Endometrial microvascular endothelial cells (primary cell): ENCODE results near the gene TGFBR3. TPM values are rescaled to one million over a fixed set of nuclear protein-coding genes. Genes with fewer than 3 reads are reported as not detected.

ENCODE experiments used
- in situ Hi-C: cut with HindIII; loops from 2 replicates; pipeline ENCODE4 v1.10.0; 2017; ENCODE audit warnings: low sequenced_read_pairs, low pct_unique_long_range_greater_than_20kb; ENCODE audit errors: inconsistent ontology term
- total RNA-seq: library from RNA; depleted of rRNA; stranded (reverse); fragments of >200 nt; gene quantifications from one replicate; pipeline ENCODE4 v1.2.3, GENCODE V29; 2015; ENCODE audit errors: inconsistent ontology term

TGFBR3 gene
- total RNA-seq, 1 donor from 2014 or later: 17.8 TPM

DNA sequence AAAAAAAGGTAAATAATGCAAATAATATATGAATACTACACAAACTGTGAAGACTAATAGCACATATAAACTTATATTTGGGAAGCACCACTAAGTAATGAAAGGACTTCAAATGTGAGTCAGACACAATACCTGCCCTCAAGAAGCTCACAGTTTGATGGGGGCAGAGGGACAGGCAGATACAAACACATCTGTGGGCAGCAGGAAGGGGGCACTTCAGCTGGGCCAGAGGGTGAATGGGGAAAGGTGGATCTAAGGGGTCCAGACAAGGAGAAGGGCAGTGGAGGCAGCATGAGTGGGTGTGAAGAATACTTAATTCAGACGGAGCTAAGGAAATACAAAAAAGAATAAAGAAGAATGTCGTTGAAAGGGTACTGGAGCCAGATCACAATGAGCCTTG, 114.2 kb downstream of the TGFBR3 start:
- in situ Hi-C loops: no loop called here

DNA sequence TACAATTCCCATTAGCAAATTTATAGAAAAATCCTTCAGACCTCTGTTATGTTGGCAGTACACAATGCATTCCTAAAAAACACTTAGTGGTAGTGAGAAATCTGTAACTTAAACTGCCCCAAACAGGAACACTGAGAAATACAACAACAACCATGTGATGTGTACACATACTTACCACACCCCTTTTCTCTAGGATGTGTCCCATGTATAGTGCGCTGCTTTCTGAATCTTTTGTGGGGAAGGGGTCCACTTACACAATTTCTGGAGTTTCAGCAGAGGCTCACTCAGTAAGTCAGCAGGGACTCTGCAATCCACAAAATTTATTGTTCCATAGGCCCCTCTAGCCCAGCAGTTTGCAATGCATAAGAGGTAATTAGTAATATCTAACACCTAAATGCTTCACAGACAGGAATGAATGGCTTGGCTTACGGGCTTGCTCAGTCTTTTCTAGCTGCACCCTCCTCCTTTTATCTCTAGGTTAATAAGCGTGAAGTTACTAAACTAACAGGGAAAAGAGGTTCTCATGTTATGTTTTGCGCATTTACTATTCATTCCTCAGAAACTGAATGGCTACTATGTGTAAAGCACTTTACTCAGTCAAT, 115.2 kb downstream of the TGFBR3 start:
- in situ Hi-C loops: no loop called here

DNA sequence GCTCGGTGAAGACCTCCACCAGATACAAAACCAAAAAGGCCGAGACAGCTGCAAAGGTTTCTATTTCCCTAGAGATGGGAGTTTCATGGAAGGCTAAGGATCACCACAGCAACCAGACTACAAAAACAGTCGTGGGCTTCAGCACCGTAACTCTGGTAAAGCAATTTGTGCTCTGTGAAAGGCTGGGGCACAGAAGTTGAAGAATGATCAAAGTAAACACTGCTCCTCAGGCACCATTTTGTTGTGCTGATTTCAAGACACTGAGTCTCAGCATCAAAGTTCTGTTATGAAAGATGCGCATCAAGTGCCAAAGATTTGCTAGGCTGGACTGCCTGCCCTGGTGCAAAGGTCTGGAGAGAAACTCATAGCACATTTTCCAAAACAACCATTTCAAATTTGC, 116.2 kb downstream of the TGFBR3 start:
- in situ Hi-C loops: no loop called here

DNA sequence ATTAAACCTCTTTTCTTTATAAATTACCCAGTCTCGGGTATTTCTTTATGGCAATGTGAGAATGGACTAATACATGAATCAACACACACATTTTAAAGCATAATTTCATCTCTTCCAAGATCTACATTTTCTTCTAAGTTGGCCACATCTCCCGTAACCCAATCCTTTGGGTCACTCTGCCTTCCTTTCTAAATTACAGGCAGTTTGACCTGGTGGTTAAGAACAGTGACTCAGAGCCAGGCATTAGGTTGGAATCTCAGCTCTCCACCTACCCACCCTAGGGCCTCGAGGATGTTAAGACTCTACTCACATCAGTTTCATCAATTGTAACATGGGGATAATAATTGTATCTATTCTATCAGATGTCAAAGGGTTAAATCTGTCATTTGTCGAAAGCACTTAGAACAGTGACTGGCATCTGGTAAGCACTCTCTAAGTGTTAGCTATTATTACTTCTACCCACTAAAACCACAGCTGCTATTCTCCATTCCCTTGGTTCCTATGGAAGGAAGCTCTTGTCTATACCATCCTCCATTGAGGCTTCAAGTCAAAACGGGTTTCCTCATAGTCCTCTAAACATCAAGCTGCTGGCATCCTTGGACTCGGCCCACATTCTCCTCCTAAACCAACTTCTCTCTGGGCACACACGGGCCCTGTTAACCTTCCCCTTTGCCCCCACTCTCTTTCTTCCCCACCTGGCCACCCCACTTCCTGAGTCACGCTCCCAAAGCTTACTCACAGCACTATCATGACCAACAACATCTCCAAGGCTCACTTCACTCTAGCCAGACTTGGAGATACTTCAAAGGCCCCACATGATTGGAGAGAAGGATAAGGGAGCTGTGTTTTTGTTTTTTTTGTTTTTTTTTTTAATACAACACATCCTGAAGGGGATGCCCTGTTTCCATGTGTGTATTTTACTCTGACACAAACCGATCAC, 116.9 kb downstream of the TGFBR3 start:
- in situ Hi-C loops: no loop called here

DNA sequence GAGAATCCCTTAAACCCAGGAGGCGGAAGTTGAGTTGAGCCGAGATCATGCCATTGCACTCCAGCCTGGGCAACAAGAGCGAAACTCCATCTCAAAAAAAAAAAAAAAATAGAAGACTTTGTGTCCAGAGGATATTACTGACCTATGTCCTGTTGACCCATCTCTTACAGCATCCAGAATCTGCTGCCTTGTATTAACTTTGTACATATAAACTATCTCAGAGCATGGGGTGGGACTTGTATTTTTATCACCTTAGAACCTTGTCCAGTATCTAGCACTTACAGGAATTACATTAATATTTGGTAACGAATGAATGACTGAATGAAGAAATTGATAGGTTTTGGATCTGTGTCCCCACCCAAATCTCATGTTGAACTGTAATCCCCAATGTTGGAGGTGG, 117.8 kb downstream of the TGFBR3 start:
- in situ Hi-C loops: no loop called here

DNA sequence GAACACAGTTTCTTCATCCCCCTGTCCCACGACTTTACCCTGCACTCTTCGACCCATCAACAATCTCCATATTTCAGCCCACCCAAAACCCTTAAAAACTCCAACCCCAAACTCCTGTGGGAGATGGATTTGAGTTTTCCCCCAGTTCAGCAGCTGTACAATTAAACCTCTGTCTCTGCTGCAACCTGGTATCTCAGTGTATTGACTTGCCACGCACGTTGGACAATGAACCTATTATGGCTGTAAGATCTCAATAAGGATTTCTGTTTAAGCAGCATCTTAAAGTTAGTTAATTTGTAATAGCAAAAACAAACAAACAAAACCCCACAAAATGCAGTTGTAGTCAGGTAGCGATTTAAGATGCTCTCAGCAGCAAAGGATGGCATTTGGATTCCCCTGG, 119.1 kb downstream of the TGFBR3 start:
- in situ Hi-C loops: no loop called here

DNA sequence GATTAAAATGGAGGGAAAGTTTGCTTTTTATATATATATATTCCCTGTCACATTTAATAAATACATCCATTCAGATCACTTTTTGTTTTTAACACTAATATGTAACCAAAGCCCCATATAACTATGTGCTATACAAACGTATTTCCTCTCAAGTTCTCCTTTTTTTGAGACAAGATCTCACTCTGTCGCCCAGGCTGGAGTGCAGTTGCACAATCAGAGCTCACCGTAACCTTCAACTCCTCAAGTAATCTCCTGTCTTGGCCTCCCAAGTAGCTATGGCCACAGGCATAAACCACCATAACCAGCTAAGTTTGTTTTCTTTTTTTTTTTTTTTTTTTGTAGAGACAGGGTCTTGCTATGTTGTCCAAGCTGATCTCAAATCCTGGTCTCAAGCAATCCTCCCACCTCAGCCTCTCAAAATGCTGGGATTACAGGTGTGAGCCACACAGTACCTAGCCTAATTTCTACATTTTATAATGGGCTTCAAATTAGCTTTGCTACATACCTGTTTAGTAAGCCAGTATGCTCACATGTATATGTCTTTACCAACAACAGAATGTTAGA, 120.0 kb downstream of the TGFBR3 start:
- in situ Hi-C loops: no loop called here

DNA sequence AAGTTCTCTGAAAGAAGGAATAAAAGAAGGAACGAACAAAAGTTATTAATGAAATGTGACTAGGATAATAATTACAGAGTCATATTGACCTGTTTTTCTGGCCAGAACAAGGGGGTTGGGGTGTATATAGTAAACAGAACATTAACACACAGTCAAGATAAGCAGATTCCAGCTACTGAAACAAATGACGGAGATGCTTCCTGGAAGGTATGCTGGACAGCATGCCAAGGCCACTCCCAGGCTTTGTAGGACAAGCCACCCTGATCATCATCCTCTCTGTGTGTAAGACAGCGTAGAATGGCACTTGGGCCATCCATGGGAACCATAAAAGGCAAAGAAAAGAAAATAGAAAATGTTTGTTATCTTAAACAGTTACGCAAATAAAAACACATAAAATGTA, 120.7 kb downstream of the TGFBR3 start:
- in situ Hi-C loops: no loop called here

DNA sequence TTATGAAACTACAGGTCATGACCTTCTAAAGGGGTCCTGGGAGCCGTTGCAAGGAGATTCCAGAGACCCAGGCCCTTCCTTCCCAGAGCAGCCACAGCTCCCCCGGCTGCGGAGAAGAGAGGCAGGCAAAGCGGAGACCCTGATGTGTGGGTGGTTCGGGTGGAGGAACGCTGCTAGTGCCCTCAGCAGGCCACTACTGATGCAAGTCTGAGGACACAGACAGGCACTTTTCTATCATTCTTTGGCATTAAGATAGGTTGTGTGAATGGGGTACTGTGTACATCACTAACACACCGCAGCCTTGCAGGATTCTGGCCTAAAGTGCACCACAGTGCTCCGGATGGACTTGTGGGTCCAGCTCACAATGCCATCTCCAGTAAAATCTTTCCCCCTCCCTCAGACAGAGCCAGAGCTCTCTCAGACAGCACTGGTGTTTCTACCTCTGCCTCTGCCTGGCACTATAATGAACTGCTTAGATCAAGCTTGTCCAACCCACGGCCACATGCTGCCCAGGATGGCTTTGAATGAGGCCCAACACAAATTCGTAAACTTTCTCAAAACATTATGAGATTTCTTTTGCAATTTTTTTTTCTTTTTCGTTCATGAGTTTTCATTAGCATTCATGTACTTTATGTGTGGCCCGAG, 121.4 kb downstream of the TGFBR3 start:
- in situ Hi-C loops: no loop called here

DNA sequence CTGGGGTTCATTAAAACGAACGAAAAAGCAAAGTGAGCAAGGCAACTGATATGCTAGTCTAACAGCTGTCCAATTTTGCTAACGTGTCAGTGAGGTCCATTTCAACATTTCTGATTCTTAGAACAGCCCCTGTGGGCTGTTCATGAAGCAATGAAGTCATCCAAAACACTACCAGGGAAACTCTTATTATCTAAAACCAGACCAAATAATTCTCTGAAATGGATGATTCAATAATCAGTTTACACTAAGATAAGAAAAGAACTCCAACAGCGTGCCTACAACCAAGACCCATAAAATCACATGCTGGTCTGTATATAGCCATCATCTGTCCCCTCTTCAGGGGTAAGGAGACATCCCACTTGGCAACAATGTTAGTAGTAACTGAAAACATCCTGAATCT, 122.7 kb downstream of the TGFBR3 start:
- in situ Hi-C loops: no loop called here

DNA sequence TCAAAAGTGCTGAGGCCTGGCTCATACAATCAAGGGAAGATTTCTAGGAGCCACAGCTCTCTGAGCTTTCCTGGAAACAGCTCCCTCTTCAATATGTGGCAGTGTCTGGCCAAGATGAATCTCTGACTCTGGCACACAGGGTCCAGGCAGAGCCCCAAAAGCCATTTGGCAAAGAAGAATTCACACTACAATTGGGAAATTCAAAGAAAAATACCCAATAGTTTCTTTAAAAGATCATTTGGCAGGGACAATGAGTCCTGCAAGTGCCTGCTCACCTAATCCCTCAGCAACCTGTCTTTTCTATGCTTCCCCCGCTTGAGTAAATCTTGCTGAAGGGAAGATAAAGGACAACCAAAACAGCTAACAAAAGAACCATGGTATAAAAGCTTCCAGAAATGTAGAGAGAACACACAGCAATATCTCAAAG, 124.6 kb downstream of the TGFBR3 start:
- in situ Hi-C loops: no loop called here

DNA sequence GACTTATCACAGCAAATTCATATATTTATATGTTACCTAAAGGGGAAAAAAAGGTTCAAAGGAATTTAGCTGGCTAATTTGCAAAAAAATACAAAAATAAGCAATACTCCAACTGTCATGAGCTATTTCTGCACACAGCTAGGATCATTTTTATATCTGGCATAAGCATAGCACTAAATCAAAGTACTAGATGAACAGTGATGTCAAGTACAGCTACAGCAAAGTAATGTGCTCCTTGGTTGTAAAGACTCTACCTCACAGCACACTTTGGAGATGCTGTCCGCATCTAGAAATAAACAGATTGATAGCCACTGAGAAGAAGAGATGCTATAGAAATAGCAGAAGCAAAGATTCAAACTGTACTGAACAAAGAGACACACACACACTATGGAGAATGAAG, 125.4 kb downstream of the TGFBR3 start:
- in situ Hi-C loops: no loop called here

DNA sequence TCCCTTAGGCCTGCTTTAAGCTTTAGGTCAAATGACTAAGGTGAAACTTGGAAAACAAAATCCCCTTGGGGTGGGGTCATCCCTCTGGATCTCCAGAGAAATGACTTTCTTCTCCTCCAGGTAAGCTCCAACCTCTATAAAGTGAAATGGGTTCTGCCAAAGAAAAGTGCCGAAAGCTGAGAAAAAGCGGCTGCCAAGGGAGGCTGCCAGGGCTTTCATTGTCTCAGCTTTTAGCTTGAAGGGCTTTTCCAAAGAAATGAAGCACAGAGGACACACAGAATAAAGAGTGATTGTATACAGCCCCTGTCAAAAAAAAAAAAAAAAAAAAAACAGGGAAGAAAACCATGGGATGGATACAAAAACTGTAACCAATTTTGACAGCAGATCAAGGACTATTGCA, 126.9 kb downstream of the TGFBR3 start:
- in situ Hi-C loops: no loop called here

DNA sequence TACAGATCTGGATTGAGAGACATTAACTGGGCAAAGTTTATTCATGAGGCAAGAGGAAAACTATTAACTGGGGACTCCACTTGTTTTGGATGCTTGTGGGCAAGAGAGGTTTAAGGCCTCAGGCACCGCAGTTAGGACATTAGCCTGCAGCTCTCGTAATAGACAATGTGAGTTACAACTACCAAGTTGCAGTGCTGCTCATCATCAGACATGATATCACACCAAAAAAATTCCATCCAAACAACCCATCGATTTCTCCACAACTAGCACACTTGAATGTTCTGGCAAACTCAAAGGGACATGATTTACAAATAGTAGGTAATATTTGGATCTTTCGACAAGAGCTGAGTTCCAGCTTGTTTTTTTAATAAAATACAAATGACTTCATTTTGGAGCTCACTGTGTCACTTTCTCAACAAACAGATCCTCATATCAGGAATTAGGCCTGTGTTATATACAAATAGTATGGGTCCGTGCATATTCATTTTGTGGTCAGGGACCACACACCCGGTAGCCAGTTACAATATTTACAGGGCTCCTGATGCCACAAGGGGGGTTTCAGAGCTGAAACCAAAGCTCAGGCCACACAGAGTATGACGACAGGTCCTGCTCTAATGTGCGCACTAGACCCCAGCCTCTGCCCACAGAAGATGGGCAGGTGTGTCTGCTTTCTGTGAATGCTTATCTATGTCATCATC, 128.0 kb downstream of the TGFBR3 start:
- in situ Hi-C loops: no loop called here

DNA sequence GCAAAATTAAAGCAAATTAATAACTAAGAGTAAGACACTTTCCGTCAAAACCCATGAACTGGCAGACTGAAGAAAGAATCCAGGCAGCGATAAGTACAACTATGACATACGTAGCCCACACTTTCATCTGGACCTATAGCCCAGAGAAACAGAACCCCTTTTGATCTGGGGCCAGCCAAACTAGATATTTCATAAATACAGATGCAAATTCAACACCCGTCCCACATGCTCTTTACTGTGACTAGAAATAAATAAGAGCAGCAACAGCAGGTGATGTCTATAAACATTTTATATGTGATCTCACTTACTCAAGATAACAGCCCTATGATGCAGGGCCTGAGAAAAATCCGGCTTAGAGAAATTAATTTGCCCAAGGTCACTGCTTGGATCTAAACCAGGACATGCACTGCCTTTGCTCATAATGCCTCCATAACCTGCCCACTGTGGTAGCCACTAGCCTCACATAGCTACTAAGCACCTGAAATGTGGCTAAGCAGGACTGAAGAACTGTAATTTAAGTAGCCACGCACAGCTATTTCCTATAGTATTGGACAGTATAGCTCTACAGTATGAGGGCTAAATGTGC, 130.2 kb downstream of the TGFBR3 start:
- in situ Hi-C loops: no loop called here

DNA sequence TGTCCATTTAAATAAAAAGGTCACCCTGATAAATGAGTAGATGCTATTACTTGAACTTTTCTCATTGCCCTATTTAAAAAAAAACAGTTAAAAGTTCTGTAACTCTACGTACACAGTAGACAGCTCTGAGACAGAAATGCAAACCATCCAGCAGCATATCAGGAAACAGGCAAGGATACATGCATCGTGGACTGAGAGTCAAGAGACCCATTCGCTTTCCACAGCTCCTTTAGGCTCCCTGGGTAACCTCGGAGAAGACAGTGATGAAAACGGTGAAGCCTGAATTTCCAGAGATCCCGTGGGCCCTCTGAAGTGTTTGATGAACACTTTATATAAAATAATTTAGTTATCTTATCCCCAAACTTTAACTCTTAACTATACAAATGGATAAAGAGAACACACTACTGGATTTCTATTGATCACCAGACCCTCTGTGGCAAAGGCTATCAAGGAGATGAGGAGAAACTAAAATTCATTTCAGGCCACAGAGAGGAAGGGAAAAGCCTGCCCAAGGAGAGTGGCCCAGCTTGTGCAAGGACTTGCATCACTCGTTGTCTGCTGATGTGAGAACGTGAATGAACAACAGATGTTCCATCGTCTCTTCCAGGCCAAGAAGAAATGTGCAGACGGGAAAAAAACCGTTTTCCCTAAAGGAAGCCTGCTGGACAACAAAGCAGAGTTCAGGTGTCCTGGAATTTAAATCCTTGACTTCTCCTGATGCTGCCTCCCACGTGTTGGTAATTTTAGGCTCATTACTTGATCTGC, 131.0 kb downstream of the TGFBR3 start:
- in situ Hi-C loops: no loop called here

DNA sequence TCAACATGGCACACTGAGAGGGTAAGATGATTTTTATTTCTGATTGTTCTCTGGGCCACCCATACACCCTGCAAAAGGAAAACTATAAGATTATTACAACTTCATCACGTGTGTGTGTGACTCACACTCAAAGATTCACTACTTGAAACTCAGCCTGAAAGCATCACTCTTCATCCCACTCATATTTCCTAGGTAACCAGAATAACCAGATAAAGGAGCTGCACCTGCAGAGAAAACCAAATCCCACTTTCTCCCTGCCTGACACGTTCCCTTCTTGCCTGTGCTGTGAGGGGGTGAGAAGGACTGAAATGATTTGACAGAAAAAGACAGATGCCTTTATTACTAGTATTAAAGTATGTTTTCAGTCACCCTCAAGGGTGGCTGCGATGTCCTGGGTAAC, 131.6 kb downstream of the TGFBR3 start:
- in situ Hi-C loops: no loop called here

DNA sequence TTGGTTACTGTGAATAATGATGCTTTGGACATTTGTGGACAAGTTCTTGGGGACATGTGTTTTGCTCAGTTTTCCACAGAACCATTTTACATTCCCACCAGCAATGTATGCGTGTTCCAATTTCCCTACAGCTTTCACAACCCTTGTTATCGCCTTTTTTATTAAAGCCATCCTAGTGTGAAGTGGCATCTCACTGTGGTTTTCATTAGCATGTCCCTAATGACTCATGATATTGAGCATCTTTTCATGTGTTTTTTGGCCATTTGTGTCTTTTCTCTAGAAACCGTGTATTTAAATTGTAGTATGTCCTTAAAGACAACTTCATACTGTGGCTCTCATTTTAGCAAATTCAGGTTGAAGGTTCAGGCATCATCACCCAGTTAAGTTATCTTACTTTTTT, 132.1 kb downstream of the TGFBR3 start:
- in situ Hi-C loops: no loop called here
